Measurements from ENCODE around the gene C2orf72.

C2orf72 gene

DNA sequence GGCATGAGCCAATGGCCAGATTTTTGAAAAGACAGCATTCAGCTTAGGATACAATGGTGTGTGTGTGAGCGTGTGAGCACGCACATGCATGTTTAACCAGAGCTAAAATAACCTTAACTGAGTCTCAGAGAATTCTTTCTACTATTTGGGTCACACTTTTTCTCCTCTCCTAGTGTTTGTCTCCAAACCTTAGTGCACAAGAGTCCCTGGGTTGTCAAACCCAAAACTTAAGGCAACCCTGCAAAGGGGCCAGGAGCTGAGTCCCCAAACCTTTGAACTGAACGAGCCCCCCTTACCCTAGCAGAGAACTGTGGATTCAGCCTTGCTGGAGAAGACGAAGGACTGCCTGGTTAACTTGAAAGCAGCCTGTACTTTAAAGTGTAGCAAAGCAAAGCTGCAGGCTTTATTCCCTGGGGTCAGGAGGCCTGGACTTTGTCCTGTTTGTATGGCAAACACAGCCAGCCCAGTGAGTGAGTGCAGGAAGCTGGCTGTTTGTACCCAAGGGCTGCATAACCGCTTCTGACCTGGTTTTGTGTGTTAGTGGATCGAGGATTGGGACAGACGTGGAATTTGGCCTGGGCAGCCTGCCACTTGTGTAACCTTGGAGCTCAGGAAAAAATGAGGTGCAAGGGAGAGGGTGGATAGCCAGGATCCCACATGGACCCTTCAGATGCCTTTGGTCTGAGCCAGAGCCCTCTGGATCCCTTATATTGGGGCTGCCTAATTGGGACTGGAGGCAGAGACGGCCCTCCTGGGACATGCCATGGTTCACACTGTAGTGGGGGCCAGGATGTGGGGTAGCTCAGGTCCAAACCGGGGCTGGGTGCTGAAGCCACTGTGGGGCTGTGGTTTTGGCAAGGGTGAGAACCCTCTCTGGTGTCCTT, 12.9 kb downstream of the C2orf72 start:
- no peak overlapping the region for H3K4me3 ChIP-seq (ENCODE audit: low read depth, low read length)
- DNase-seq (ENCODE audit: low read depth), result no peak
- no peak for TF ChIP-seq POLR2A (IDR thresholded peaks at IDR 0.05; ENCODE audit: extremely low read depth, insufficient read length)
- no peak for TF ChIP-seq MYC (IDR thresholded peaks at IDR 0.05; ENCODE audit: low read depth, low read length)
- TF ChIP-seq, protein P1, sequence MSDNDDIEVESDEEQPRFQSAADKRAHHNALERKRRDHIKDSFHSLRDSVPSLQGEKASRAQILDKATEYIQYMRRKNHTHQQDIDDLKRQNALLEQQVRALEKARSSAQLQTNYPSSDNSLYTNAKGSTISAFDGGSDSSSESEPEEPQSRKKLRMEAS (IDR thresholded peaks at IDR 0.05; ENCODE audit: low read depth, low read length), result no peak
- TF ChIP-seq, protein P2, sequence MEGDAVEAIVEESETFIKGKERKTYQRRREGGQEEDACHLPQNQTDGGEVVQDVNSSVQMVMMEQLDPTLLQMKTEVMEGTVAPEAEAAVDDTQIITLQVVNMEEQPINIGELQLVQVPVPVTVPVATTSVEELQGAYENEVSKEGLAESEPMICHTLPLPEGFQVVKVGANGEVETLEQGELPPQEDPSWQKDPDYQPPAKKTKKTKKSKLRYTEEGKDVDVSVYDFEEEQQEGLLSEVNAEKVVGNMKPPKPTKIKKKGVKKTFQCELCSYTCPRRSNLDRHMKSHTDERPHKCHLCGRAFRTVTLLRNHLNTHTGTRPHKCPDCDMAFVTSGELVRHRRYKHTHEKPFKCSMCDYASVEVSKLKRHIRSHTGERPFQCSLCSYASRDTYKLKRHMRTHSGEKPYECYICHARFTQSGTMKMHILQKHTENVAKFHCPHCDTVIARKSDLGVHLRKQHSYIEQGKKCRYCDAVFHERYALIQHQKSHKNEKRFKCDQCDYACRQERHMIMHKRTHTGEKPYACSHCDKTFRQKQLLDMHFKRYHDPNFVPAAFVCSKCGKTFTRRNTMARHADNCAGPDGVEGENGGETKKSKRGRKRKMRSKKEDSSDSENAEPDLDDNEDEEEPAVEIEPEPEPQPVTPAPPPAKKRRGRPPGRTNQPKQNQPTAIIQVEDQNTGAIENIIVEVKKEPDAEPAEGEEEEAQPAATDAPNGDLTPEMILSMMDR (IDR thresholded peaks at IDR 0.05; ENCODE audit: low read depth, low read length), result no peak

DNA sequence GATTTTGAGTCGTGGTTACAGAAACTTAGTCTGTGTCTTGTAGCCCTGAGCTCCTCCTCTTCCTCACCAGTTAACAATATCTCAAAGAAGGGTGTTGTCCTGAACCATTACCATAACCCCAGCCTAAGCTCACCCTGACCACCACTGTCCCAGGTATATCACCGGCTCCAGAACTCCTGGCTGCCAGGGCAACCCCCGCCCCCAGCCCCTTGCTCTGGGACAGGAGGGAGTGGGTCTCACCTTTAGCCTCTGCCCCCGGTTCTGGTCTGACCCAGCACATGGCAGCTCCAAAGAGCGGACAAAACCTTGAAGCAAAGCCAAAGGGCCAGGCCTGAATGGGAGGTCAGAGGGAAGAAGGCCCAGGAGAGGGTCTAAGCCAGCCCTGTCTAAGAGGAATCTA, 13.8 kb downstream of the C2orf72 start:
- TF ChIP-seq, protein P2 (IDR thresholded peaks at IDR 0.05; ENCODE audit: low read depth, low read length), result no peak
- TF ChIP-seq, protein P1 (IDR thresholded peaks at IDR 0.05; ENCODE audit: low read depth, low read length), result no peak
- no peak for TF ChIP-seq POLR2A (IDR thresholded peaks at IDR 0.05; ENCODE audit: extremely low read depth, insufficient read length)
- TF ChIP-seq MYC (IDR thresholded peaks at IDR 0.05; ENCODE audit: low read depth, low read length), result no peak
- no peak for DNase-seq (ENCODE audit: low read depth)
- no peak overlapping the region for H3K4me3 ChIP-seq (ENCODE audit: low read depth, low read length)

DNA sequence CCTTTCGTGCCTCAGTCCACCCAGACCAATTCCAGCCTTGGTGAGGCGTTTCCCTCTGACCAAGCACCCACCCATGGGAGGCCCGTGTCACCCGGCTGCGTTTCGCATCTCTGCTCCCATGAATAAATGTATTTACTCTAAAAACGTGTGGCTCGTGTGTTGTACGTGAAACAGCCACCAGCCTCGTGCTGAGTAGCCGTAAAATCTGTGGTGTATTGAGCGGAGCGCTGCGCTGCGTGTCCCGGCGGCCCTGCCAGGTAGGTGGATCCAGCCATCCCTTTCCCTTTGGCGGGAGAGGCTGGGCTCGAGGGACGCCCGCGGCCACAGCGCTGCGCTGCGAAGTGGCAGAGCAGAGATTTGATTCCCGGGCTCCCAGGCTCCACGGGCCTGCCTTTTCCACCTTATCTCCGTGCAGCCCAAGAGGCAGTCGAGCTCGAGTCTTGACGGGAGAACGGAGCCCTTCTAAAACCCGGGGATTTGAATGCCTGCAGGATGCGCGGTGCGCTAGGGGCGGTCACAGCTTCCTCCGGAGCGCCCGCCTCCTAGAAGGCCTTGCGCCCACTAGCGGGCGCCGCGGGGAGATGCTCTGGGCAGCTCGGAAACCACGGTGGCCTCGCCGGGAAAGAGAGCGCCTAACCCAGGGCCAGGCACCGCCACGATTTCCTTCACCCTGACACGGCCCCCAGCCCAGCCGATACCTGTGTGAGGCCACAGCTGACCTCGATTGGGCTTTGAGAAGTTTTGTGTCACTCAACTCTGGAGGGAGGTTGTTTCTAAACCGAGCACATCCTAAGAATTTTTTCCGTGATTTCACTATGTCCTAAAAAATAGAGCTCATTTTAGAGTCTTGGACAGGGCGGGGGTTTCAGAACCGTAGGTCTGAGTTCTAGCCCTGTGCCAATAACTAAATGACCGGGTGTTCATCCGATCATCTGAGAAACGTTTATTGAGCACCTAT, 15.4 kb downstream of the C2orf72 start:
- H3K4me3 ChIP-seq (ENCODE audit: low read depth, low read length), result peak overlapping the region; percentile 40
- peak; percentile 91 for DNase-seq (ENCODE audit: low read depth)
- TF ChIP-seq, protein P2 (IDR thresholded peaks at IDR 0.05; ENCODE audit: low read depth, low read length), result peak; percentile 97
- TF ChIP-seq MYC (IDR thresholded peaks at IDR 0.05; ENCODE audit: low read depth, low read length), result no peak
- TF ChIP-seq, protein P1 (IDR thresholded peaks at IDR 0.05; ENCODE audit: low read depth, low read length), result no peak

DNA sequence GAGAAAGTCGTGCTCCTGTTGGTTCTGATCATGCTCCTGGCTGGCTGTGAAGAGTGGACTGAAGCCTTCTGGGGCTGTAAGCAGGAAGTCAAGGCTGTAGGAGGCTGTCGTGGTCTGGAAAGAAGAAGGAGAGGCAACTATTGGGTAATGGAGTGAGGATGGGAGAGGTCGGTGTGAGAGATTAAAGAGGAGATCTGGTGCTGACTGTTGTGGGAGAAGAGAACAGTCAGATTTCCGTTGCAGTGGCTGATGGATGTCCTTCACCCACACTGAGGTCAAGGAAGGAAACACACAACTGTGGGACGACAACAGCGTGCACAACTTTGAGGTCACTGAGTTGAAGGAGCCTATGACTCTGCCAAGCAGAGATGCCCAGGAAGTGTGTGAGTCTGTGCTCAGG, 16.5 kb downstream of the C2orf72 start:
- TF ChIP-seq, protein P2 (IDR thresholded peaks at IDR 0.05; ENCODE audit: low read depth, low read length), result no peak
- TF ChIP-seq, protein P1 (IDR thresholded peaks at IDR 0.05; ENCODE audit: low read depth, low read length), result no peak
- TF ChIP-seq MYC (IDR thresholded peaks at IDR 0.05; ENCODE audit: low read depth, low read length) (no peak), POLR2A (IDR thresholded peaks at IDR 0.05; ENCODE audit: extremely low read depth, insufficient read length) (no peak)
- DNase-seq (ENCODE audit: low read depth), result peak; percentile 62
- no peak overlapping the region for H3K4me3 ChIP-seq (ENCODE audit: low read depth, low read length)

DNA sequence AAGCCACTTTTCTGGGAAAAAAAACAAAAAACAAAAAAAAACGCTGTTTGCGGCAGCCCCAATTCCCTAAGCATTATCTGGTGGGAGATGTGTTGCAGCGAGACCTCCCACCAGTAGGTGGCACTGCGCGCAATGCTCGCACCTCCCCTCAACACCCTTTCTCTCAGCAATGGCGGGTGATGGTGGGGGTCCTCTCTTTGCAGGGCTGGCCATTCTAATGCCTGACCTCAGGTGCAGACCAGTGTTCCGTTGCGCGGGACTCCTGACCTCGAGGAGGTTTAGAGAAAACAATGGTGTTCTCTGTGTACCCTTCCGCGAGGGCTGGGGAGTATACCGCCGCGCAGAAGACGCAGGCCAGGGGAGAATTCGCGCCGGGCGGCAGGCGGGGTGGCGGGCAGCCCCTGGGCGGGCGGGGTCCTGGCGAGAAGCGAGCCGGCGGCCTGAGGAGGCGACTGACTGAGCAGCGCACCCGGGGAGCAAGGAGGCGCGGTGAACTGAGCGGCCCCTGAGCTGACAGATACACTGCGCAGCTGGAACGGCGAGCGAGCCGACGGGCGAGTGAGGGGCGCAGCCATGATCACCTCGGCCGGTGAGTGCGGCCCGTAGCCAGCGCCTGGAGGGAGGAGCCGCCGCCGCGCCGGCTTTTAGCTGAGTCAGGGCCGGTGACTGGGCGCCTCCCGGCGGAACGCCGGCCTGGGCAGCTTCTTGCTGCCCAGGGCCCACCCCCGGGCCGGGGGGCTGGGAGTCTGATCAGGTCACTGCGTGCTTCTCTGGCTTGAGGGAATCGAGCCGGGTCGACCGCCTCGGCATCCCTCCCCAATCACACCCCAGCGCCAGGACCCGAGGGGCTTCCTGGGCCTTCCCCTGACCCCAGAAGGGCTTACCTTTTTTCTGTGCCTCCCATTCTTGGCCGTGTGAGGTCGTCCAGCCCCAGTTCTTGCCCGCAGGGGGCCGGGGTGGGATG, 19.4 kb downstream of the C2orf72 start, which contains the start of gene PSMD1:
PSMD1 (plus strand) TSS at position 415 of the 964 bp plus-strand sequence; CDS start at position 574, 159 bp downstream.
- TF ChIP-seq, protein P1 (IDR thresholded peaks at IDR 0.05; ENCODE audit: low read depth, low read length), result peak; percentile 21; the same call in 1 of the 2 replicates
- TF ChIP-seq POLR2A (IDR thresholded peaks at IDR 0.05; ENCODE audit: extremely low read depth, insufficient read length) (peak; percentile 36), MYC (IDR thresholded peaks at IDR 0.05; ENCODE audit: low read depth, low read length) (peak; percentile 67; the same call in 1 of the 2 replicates)
- TF ChIP-seq, protein P2 (IDR thresholded peaks at IDR 0.05; ENCODE audit: low read depth, low read length), result peak; percentile 96
- peak within 1 kb of the TSS; percentile 94 for H3K4me3 ChIP-seq (ENCODE audit: low read depth, low read length)
- DNase-seq (ENCODE audit: low read depth), result peak; percentile 96

Measured in NB4 (cell line).